Osteoblast (primary cell): ENCODE measurements around the gene C11orf86. TPM values are rescaled to one million over a fixed set of nuclear protein-coding genes. Genes with fewer than 3 reads are reported as not detected.

Source experiments
- DNase-seq: peaks from one replicate; pipeline ENCODE4 v3.0.0; 2011; ENCODE audit warnings: low spot score, mixed read lengths; ENCODE audit not compliant: insufficient read length; ENCODE audit errors: missing footprints
- H2AFZ ChIP-seq: 2 replicates; pipeline ENCODE4 v1.6.0; 2011; ENCODE audit warnings: mild to moderate bottlenecking, low read length
- H3K27ac ChIP-seq: 2 replicates; pipeline ENCODE4 v1.5.1; 2011; ENCODE audit warnings: mild to moderate bottlenecking, low read depth, low read length, moderate library complexity
- H3K27me3 ChIP-seq: 2 replicates; pipeline ENCODE4 v1.6.0; 2012; ENCODE audit warnings: mild to moderate bottlenecking, control low read depth, inconsistent platforms, low read length, moderate library complexity; ENCODE audit not compliant: insufficient read depth
- H3K36me3 ChIP-seq: 2 replicates; pipeline ENCODE4 v1.5.1; 2011; ENCODE audit warnings: mild to moderate bottlenecking, low read length, control low read depth, moderate library complexity; ENCODE audit not compliant: insufficient read depth
- H3K4me1 ChIP-seq: 2 replicates; pipeline ENCODE4 v1.5.1; 2011; ENCODE audit warnings: mild to moderate bottlenecking, low read length, control low read depth, moderate library complexity; ENCODE audit not compliant: insufficient read depth
- H3K4me2 ChIP-seq: 2 replicates; pipeline ENCODE4 v1.6.0; 2011; ENCODE audit warnings: mild to moderate bottlenecking, low read length; ENCODE audit not compliant: insufficient read depth
- H3K4me3 ChIP-seq: fragments of 200-600 bp; sonication (generic); 3 replicates; pipeline ENCODE4 v1.5.1; 2012; ENCODE audit warnings: mild to moderate bottlenecking, low read length, inconsistent platforms; ENCODE audit not compliant: insufficient read depth
- H3K79me2 ChIP-seq: 2 replicates; pipeline ENCODE4 v1.6.0; 2012; ENCODE audit warnings: mild to moderate bottlenecking, low read length, control low read depth, inconsistent platforms; ENCODE audit not compliant: insufficient read depth
- H3K9me3 ChIP-seq: 2 replicates; pipeline ENCODE4 v1.5.1; 2011; ENCODE audit warnings: low read depth, low read length, control low read depth
- H4K20me1 ChIP-seq: 2 replicates; pipeline ENCODE4 v1.6.0; 2012; ENCODE audit warnings: mild to moderate bottlenecking, low read length, control low read depth; ENCODE audit not compliant: insufficient read depth
- total RNA-seq: library from RNA; depleted of rRNA; stranded (reverse); fragments of >200 nt; gene quantifications from 2 replicates; pipeline ENCODE4 v1.2.3, GENCODE V29; 2012
- TF ChIP-seq, protein P1 (sequence below): IDR thresholded peaks from 2 replicates; pipeline ENCODE4 v1.5.1; 2011; ENCODE audit warnings: mild to moderate bottlenecking, low read depth, low read length, moderate library complexity; ENCODE audit errors: extremely low read depth

C11orf86 gene
- total RNA-seq, 1 donor = not detected

GRCh38 chr11:66934950-66935779, 39.9 kb upstream of the C11orf86 start:
- no peak overlapping the region for H3K27ac ChIP-seq
- H2AFZ ChIP-seq = no peak overlapping the region
- TF ChIP-seq, protein P1, sequence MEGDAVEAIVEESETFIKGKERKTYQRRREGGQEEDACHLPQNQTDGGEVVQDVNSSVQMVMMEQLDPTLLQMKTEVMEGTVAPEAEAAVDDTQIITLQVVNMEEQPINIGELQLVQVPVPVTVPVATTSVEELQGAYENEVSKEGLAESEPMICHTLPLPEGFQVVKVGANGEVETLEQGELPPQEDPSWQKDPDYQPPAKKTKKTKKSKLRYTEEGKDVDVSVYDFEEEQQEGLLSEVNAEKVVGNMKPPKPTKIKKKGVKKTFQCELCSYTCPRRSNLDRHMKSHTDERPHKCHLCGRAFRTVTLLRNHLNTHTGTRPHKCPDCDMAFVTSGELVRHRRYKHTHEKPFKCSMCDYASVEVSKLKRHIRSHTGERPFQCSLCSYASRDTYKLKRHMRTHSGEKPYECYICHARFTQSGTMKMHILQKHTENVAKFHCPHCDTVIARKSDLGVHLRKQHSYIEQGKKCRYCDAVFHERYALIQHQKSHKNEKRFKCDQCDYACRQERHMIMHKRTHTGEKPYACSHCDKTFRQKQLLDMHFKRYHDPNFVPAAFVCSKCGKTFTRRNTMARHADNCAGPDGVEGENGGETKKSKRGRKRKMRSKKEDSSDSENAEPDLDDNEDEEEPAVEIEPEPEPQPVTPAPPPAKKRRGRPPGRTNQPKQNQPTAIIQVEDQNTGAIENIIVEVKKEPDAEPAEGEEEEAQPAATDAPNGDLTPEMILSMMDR = no peak
- no peak overlapping the region for H3K4me3 ChIP-seq
- no peak overlapping the region for H3K4me2 ChIP-seq
- no peaks in the 10 kb centered on the region for H3K4me1 ChIP-seq
- no peaks in the 10 kb centered on the region for H3K9me3 ChIP-seq
- no peaks in the 10 kb centered on the region for H3K27me3 ChIP-seq
- H3K36me3 ChIP-seq = no peaks in the 10 kb centered on the region
- no peaks in the 10 kb centered on the region for H3K79me2 ChIP-seq
- H4K20me1 ChIP-seq = peaks cover 2% of the 10 kb centered on the region
- no peak for DNase-seq

DNA sequence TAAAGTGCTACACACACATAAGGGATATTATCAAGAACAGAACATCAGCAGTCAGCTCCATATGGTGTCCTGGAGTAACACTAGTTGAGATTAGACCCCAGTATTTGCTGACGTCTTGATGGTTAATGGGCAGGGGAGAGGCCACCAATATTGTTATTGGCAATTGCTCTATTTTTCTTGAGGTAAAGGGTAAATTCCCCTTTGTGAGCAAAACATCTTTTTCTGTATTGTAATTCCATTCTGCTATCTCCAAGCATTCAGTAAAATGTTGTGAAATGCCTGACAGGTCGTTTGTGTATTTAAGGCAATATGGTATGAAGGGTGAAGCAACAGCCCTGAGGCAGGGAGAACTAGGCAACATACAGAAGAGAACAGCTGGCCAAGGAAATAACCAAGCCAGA, 38.8 kb upstream of the C11orf86 start:
- Histone ChIP-seq H3K36me3 (no peaks in the 10 kb centered on the region), H3K27me3 (no peaks in the 10 kb centered on the region), H3K4me3 (no peak overlapping the region), H2AFZ (no peak overlapping the region), H3K4me2 (no peak overlapping the region), H3K4me1 (no peaks in the 10 kb centered on the region), H3K79me2 (no peaks in the 10 kb centered on the region), H3K27ac (no peak overlapping the region), H4K20me1 (peaks cover 2% of the 10 kb centered on the region), H3K9me3 (no peaks in the 10 kb centered on the region)
- DNase-seq = no peak
- TF ChIP-seq, protein P1 = no peak

GRCh38 chr11:66937193-66937733, 37.8 kb upstream of the C11orf86 start:
- DNase-seq = no peak

More at GRCh38 chr11:66937193-66937733, 37.8 kb upstream of the C11orf86 start:
- H2AFZ ChIP-seq = no peak overlapping the region
- H3K4me3 ChIP-seq = no peak overlapping the region
- TF ChIP-seq, protein P1 = no peak
- H3K9me3 ChIP-seq = no peaks in the 10 kb centered on the region
- no peak overlapping the region for H3K27ac ChIP-seq
- no peaks in the 10 kb centered on the region for H3K79me2 ChIP-seq
- no peaks in the 10 kb centered on the region for H3K36me3 ChIP-seq
- H3K4me2 ChIP-seq = no peak overlapping the region
- no peaks in the 10 kb centered on the region for H3K27me3 ChIP-seq
- no peaks in the 10 kb centered on the region for H3K4me1 ChIP-seq
- peaks cover 2% of the 10 kb centered on the region for H4K20me1 ChIP-seq
